ENCODE results near the gene RAD51B. TPM values are rescaled to one million over a fixed set of nuclear protein-coding genes. Genes with fewer than 3 reads are reported as not detected.
A peak's percentile ranks its signal among the peaks of the same experiment; 100 is the strongest.
"Not testable (repeated sequence)": the region's sequence is repeated elsewhere in the genome, so short reads cannot be mapped to it uniquely, and the experiment has no call there.

Gene RAD51B
- total RNA-seq, 1 experiment from 2014 or later: 28.9 TPM

DNA sequence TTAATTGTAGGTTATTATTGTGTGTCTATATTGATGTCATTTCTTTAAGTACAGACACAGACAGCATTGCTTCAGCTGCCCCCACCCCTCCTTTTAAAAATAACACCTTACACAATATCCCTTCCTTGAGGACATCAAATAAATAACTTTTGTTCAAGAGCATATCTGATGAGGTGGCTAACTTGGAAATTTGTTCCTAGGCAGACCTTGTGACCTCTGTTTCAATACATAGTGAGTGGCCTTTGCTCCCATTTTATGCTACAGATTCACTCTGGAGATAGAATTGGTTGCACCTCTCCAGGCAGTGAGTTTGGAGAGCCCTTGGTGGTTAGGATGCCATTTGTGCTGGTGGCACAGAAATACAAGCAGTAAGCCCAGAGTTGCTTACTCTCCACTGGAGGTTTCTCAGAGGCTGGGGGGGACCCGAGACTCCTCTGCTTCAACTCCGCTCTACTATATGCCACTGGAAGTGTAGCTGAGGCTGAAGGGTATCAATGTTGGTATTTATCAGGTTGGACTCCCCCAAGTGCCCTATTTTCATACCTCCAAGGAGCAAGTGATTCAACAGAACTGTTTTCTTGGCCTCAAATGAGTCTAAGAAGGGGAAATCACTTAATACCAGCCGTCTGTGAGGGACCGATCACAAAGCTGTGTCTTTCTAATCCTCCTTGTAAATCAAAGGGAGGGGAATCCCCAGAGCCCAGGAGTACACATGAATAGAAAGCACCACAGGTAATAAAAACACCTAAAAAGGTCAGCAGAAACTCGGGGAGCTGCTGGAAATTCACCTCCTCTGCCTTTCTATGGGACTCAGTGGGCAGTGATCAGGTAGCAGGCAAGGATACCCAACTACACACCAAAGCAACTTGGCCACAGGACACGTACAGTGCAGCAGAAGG lies 463.1 kb downstream of the RAD51B start:
- in situ Hi-C loops (cut with HindIII; ENCODE audit: low pct_unique_long_range_greater_than_20kb, low sequenced_read_pairs): no loop called here
- no peak for DNase-seq (ENCODE audit: low read depth, low spot score)

GRCh38 chr14:68283378-68284123 lies 464.0 kb downstream of the RAD51B start:
- in situ Hi-C loops (cut with HindIII; ENCODE audit: low pct_unique_long_range_greater_than_20kb, low sequenced_read_pairs): no loop called here
- DNase-seq (ENCODE audit: low read depth, low spot score): no peak

GRCh38 chr14:68284333-68284732 lies 464.8 kb downstream of the RAD51B start:
- in situ Hi-C loops (cut with HindIII; ENCODE audit: low pct_unique_long_range_greater_than_20kb, low sequenced_read_pairs): no loop called here
- no peak for DNase-seq (ENCODE audit: low read depth, low spot score)

- in situ Hi-C loops (cut with HindIII; ENCODE audit: low pct_unique_long_range_greater_than_20kb, low sequenced_read_pairs): no loop called here
- DNase-seq (ENCODE audit: low read depth, low spot score): no peak
These were observed 465.3 kb downstream of the RAD51B start for GRCh38 chr14:68284834-68285233.

DNA sequence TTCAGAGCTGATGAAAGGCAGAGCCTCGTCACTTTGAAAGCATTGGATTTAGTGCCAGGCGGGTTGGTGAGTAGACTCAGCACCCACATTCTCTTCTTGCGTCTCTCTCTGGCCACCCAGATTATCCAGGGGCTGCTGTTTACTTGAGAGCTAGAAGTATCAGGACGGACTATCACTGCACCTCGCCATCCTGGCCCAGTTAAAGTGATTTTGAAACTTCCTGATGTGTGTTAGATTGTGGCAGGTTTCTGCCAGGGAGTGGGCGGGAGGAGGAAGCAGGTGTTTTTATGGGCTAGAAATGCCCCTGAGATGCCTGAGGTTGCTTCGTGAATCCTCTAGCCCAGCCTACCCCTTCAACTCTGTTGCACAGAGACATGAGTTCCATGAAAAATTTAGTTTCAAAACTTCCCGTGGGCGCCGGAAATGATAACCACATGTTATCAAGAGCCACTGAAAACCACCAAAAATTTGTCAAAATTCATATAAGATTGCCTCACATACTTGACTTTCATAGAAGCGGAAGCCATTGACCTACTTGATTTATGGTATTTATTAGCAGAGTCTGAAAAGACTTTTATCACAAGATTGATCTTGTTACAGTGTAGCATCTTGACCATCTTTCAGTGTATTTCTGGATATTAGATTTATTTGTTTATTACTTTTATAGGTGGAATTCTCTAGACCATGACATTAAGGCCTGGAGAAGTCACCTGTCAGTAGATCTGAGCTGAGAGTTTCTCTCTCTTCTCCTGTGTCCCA lies 466.0 kb downstream of the RAD51B start:
- in situ Hi-C loops (cut with HindIII; ENCODE audit: low pct_unique_long_range_greater_than_20kb, low sequenced_read_pairs): no loop called here
- no peak for DNase-seq (ENCODE audit: low read depth, low spot score)

DNA sequence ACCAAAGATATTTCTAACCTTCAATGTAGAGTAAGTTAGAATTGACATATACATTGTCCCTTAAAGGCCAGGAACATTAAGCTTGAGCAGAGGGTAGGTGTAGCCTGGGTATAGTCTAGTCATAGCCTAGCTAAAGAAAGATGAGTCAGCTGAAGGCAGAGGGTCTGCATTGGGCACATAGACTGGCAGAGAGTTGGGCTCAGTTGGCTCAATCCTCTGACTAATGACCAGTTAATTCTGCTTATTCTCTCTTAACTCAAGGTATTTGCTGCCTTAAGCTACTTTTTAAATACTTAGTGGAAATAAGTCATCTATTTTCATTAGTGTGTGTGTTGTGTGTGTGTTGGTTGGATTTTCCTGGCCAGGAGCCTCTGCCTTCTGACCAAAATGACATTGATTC lies 467.1 kb downstream of the RAD51B start:
- no peak for DNase-seq (ENCODE audit: low read depth, low spot score)
- in situ Hi-C loops (cut with HindIII; ENCODE audit: low pct_unique_long_range_greater_than_20kb, low sequenced_read_pairs): no loop called here

- in situ Hi-C loops (cut with HindIII; ENCODE audit: low pct_unique_long_range_greater_than_20kb, low sequenced_read_pairs); DNase-seq (ENCODE audit: low read depth, low spot score): not testable (repeated sequence)
These were observed 469.9 kb downstream of the RAD51B start for GRCh38 chr14:68289452-68289851.

DNA sequence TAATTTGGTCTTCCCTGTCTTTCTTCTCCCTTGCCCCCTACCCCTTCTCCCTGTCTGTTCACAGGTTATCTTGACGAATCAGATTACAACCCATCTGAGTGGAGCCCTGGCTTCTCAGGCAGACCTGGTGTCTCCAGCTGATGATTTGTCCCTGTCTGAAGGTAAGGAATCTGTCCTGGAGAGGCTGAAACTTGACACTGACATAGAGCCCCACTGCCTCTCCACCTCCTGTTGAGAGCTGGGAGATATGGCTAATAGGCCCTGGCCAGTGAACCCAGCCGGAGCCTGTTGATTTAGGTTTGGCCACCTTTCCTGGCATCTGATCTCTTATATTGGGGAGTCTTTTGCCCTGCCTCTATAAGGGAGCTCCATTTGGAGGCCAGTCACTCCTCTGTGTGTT lies 472.2 kb downstream of the RAD51B start:
- in situ Hi-C loops (cut with HindIII; ENCODE audit: low pct_unique_long_range_greater_than_20kb, low sequenced_read_pairs): no loop called here
- no peak for DNase-seq (ENCODE audit: low read depth, low spot score)

DNA sequence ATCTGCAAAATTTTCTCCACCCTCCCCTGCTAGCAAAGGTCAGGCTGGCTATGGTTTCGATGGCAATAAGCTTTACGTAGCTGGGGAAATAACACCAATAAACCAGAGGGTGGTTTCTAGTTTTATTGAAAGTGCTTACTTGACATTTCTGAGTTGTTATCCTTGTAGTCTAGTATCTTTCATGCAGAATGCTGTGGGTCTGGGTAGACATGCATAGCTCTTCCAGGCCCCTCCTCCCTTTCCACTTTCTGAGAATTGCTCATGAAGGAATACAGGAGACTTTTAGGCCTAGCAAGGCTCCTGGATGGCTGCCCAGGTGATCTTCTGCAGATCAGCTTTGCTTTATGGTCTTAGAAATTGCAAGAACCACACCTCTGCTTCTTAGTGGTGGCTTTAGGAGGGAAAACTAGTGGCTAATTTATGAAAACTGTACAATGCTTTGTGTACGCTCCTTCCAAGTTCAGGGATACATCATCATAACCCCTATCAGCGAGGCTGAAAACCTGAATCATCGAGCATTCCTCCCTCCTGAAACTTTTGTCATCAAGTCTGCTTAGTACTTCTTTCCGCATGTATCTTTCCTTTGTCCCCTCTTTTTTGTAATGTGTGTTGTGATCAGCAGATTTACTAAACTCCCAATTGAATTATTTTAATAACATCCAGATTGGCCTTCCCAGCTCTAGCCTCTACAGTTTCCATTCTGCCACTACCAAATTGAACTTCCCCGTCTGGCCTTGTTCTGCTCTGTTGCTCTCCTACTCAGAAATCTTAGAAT lies 473.0 kb downstream of the RAD51B start:
- no peak for DNase-seq (ENCODE audit: low read depth, low spot score)

GRCh38 chr14:68293404-68293803 lies 473.8 kb downstream of the RAD51B start:
- in situ Hi-C loops (cut with HindIII; ENCODE audit: low pct_unique_long_range_greater_than_20kb, low sequenced_read_pairs): no loop called here
- DNase-seq (ENCODE audit: low read depth, low spot score): no peak

More for the DNA sequence above, 473.0 kb downstream of the RAD51B start:
- in situ Hi-C loops (cut with HindIII; ENCODE audit: low pct_unique_long_range_greater_than_20kb, low sequenced_read_pairs): no loop called here

DNA sequence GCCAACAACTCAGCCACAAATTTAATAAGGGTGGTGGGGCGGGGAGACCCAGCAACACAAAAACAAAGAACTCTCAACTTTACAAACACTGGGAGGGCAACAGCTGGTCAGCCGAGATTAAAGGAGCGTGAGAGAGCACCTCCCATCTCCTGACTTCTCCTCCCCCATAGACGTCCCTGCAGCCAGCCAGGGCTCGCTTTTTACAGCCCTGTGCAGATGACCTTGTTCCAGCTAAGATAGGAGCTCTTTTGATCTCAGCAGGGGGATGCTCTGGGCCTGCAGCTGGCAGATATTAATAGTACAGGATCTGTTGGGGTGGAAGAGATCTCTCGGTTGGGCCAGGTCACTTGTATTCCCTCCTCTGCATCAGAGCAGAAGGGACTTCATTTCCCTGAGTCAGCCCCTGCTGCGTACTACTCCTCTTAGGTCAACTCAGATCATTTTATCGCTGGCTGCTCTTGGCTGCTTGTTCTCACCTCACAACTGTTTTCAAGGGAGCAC lies 475.8 kb downstream of the RAD51B start:
- no peak for DNase-seq (ENCODE audit: low read depth, low spot score)
- in situ Hi-C loops (cut with HindIII; ENCODE audit: low pct_unique_long_range_greater_than_20kb, low sequenced_read_pairs): no loop called here

- in situ Hi-C loops (cut with HindIII; ENCODE audit: low pct_unique_long_range_greater_than_20kb, low sequenced_read_pairs): no loop called here
- DNase-seq (ENCODE audit: low read depth, low spot score): no peak
These were observed 477.5 kb downstream of the RAD51B start for GRCh38 chr14:68297039-68297438.

- in situ Hi-C loops (cut with HindIII; ENCODE audit: low pct_unique_long_range_greater_than_20kb, low sequenced_read_pairs): no loop called here
- DNase-seq (ENCODE audit: low read depth, low spot score): peak; percentile 59
These were observed 478.4 kb downstream of the RAD51B start for GRCh38 chr14:68297876-68298468.

DNA sequence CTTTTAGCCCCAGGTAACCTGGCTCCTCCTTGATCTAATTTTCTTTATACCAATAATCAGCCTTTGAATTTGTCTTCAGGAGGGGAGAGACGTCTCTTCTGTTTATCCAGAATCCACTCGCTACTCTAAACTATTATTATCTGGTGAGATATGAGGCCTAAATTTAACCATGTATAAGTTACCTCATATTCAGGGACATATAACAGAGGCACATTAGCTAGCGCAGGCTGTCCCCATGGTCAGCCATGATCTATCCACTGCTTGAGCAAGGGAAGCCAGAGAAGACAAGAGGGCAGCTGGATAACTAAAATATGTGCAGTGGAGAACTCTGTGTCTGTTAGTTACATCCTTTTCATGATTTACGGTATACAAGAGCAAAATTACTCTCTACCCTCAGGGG lies 481.0 kb downstream of the RAD51B start:
- in situ Hi-C loops (cut with HindIII; ENCODE audit: low pct_unique_long_range_greater_than_20kb, low sequenced_read_pairs): no loop called here
- no peak for DNase-seq (ENCODE audit: low read depth, low spot score)

GRCh38 chr14:68301219-68301618 lies 481.6 kb downstream of the RAD51B start:
- in situ Hi-C loops (cut with HindIII; ENCODE audit: low pct_unique_long_range_greater_than_20kb, low sequenced_read_pairs): no loop called here
- no peak for DNase-seq (ENCODE audit: low read depth, low spot score)

DNA sequence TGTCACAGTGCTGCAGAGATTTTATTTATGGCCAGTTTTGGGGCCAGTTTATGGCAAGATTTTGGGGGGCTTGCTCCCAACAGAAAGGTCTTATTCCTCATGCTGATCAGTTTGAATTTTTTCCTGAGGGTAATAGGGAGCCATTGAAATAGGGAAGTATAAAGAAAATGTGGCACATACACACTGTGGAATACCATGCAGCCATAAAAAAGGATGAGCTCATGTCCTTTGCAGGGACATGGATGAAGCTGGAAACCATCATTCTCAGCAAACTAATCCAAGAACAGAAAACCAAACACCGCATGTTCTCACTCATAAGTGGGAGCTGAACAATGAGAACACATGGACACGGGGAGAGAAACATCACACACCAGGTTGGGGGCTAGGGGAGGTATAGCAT lies 483.4 kb downstream of the RAD51B start:
- in situ Hi-C loops (cut with HindIII; ENCODE audit: low pct_unique_long_range_greater_than_20kb, low sequenced_read_pairs); DNase-seq (ENCODE audit: low read depth, low spot score): not testable (repeated sequence)

GRCh38 chr14:68305738-68306137 lies 486.2 kb downstream of the RAD51B start:
- no peak for DNase-seq (ENCODE audit: low read depth, low spot score)
- in situ Hi-C loops (cut with HindIII; ENCODE audit: low pct_unique_long_range_greater_than_20kb, low sequenced_read_pairs): no loop called here

Data from SK-MEL-5 (cell line).